GM20431 (cell line): ENCODE measurements around the gene APBB2.

Experiments used
- in situ Hi-C: fragments of 300-500 bp; cut with MseI, MboI; formaldehyde crosslinking; loops from one replicate; pipeline ENCODE4 v1.15.0; 2020; ENCODE audit warnings: low sequenced_read_pairs; ENCODE audit not compliant: unreplicated experiment

APBB2 gene

DNA sequence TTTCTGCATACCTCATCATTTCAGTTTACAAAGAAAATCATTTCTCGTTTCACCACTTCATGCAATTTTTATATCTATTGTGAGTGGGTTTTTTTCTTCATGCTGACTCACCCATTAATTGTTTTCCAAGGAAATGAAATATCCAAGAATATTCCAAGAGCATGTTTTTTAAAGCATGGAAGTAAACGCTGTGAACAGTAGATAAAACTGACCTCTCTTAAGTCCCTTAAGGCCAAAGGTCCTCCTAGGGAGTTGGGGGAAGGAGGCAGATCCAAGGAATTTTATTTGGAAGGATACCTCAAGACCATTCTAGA lies 2.6 kb upstream of the APBB2 start:
- in situ Hi-C loops: loop anchor here (10.0 kb wide), 1 partner anchor 232 kb away; no protein-coding TSS in a partner anchor

DNA sequence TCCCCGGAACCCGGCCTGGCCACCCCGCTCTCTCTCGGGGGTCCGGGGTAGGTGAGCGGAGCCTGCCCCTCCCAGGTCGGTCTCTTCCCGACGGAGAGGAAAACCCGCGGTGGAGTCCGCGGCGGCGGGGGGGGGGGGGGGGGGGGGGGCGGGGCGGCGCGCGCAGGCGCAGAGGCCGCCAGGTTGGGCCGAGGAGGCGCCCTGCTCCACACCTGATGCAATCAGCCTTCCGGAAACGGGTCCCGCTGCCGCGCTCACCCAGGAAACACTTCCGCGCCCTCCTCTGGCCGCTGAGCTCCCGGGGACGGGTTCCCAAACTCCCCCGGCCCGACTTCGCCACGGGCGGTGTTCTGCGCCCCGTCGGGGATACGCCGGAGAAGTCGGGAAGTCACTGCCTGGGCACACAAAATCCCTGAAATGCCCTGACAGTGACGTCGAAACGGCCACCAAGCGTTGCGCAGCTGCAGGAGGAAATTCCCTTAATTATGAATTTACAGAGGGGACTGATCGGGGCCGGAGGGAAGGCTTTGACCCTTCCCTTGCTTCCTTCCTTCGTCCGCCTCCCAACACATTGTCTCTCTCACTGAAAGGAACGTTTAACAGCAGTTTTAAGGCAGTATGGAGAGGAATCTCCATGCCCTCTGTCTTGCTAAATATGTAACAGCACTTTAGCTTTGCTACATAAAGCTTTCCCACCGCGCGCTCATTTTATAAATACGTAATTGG lies 2.1 kb upstream of the APBB2 start:
- in situ Hi-C loops: loop anchor here (10.0 kb wide), 1 partner anchor 232 kb away; no protein-coding TSS in a partner anchor

DNA sequence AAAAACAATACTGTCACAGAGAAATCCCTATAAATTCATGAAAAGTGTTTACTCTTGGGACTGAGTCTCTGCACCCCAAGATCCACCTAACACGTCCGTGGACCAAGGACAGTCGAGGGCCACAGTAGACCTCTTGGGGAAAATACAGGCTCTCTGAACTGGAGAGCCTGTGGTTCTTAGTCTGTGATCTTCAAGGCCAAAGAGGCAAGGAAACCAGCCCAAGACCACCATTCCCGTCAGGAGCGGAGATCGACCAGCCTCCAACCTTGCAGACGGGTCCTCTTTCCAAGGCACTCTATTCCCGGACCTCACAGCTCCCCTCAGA lies 1.6 kb upstream of the APBB2 start:
- in situ Hi-C loops: loop anchor here (10.0 kb wide), 1 partner anchor 231 kb away; no protein-coding TSS in a partner anchor

DNA sequence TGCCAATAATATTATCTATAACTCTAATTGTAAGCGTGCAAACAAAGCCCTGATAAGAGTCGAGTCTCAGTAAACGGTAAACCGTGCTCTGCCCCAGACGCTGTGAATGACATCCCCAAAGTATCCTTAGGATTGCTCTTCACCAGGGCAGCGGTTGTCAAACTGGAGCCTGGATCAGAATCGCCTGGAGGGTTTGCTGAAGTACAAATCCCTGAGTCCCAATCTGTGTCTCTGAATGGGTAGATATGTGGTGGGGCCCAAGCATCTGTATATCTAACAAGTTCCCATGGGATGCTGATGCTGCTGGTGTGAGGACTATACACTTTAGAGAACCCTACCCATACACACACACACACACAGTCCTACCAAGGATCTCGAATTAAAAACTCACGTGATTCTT lies 813 bp upstream of the APBB2 start:
- in situ Hi-C loops: loop anchor here (10.0 kb wide), 1 partner anchor 230 kb away; no protein-coding TSS in a partner anchor

DNA sequence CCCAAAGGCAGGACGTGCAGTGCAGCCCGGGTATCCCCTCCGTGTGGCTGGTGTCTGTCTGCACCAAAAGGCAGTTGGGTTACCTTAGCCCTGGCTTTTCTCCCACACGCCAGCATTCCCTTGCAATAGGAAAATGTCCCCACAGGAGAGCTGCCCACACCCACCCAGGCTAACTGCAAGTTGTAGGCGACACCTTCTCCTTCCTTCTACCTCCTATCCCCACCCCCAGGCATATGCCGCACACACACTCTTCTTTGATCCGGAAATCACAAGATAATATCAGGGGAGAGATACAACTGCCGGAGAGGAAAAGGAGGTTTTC lies 444 bp upstream of the APBB2 start:
- in situ Hi-C loops: loop anchor here (10.0 kb wide), 1 partner anchor 230 kb away; no protein-coding TSS in a partner anchor

DNA sequence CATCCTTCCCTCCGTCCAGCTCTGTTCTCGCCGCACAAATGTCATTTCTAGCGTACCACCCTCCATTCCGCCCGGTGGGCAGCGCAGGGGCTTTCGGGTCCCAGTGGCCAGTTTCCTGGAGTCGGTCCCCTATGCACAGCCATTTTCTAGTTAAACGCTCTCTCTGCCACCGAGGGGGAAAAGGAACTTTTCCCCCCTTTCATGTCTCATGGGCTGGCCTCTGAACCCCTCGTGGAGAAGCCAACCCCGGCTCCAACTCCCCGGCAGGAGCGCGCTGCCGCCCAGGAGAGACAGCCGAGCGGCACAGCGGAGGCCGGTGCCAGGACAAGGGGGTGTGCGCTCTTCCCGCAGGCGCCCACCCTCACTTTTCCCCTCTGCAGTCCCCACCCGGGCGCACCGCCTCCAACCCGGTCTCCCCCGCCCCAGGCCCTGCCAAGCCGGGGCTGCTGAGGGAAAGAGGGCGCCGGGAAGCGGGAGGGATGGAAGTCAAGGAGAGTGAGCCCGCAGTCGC lies 662 bp downstream of the APBB2 start:
- in situ Hi-C loops: loop anchor here (10.0 kb wide), 1 partner anchor 229 kb away; no protein-coding TSS in a partner anchor

DNA sequence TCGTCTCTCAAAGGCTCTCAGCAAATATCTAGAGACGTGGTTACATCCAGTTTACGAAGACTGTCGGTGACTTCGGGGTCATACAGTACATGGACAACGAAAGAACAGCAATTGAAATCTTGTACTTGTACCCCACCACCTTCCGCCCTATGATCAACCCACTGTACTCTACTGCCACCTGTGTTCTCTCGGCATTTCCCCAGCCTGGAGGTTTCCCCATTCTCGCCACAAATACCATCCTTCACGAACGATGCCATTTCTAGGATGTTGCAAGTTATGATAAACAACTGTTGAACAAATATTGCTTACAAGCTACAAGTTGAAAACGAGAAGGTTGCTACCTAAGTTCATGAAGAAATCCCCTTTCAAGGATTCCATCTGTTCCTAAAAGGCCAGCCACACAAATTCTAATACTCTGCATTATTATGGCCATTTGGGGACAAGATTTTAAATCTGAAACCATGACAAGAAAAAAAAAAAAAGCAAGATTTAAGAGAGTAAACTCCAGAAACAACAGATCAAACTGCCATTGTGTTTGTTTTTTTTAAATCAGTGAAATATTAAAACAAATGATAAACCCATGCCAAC lies 1.6 kb downstream of the APBB2 start:
- in situ Hi-C loops: loop anchor here (10.0 kb wide), 1 partner anchor 228 kb away; no protein-coding TSS in a partner anchor

DNA sequence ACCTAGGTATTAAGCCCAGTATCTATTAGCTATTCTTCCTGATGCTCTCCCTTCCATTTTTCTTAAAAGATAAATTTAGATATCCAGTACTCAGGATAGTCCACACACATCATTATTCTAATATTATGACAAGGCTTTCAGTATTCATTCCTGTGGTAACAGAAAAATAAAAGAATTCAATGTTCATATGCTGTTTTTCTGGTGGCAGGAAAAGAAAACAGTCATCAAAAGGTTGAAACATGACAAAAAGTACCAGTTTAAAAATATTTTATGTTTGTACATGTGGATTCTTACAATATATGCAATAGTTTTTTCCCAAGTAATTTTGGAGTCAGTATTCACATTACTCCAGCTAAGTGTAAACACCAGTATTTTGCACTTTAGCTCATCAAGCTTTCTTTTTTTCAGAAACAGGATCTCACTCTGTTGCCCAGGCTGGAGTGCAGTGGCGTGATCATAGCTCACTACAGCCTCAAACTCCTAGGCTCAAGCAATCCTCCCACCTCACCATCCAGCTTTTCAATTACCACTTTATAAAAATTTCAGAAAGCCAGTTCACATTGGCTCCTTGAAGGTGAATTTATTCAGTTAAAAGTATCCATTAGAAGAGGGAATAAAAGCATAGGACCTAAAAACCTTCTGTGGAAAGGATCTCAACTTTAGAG lies 2.3 kb downstream of the APBB2 start:
- in situ Hi-C loops: loop anchor here (10.0 kb wide), 1 partner anchor 227 kb away; no protein-coding TSS in a partner anchor

DNA sequence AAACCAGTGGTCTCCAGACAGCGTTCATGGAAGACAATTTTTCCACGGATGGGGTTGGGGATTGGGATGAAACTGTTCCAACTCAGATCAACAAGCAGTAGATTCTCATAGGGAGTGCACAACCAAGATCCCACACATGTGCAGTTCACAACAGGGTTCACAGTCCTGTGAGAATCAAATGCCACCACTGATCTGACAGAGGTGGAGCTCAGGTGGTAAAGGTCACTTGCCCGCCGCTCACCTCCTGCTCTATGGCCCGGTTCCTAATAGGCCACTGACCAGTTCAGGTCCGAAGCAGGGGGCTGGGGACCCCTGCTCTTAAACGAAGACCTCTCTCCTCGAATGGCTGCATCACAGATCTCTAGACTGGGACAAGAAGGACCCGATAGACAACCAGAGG lies 4.4 kb downstream of the APBB2 start:
- in situ Hi-C loops: loop anchor here (10.0 kb wide), 1 partner anchor 225 kb away; no protein-coding TSS in a partner anchor

DNA sequence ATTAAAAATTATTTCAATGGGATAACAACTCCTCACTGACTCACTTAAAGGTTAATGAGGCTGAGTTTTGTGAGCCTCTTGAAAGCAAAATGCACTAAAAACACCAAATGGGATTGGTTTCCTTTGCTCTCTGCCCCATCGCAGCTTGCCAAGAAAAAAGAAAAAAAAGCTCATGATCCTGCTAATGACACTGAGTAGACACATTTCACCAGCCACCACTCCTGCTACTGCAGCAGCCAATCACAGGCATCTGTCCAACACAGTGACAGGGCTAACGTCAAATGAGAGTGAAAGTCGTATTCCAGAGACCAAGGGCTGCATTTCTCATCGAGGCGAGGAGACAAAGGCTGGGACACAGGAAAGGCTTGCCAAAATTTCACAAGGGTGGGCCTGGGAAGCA lies 5.2 kb downstream of the APBB2 start:
- in situ Hi-C loops: no loop called here

DNA sequence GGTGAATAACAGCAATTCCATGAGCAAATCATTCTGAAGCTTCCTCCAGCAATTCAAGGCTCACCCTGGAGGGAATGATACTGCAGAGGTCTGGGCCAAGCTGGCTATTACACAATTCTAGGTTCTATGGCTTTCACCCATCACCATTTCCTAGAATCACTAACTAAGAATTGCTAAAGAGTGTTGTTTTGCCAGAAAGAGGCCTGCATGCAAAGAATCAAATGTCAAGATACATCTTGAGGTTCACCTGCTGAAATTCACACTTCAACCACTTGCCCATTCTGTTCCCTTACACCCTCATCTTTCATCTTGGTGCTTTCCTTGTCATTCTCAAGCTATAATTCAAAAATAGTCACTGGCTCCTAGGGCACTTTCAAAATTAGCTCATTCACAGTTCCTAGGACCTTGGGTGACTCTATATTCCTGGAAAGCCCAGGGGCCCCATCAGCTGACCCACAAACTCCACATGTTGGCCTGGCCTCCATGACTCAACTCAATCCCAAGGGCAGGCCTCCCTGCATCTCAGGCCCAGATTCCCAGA lies 7.0 kb downstream of the APBB2 start:
- in situ Hi-C loops: no loop called here

DNA sequence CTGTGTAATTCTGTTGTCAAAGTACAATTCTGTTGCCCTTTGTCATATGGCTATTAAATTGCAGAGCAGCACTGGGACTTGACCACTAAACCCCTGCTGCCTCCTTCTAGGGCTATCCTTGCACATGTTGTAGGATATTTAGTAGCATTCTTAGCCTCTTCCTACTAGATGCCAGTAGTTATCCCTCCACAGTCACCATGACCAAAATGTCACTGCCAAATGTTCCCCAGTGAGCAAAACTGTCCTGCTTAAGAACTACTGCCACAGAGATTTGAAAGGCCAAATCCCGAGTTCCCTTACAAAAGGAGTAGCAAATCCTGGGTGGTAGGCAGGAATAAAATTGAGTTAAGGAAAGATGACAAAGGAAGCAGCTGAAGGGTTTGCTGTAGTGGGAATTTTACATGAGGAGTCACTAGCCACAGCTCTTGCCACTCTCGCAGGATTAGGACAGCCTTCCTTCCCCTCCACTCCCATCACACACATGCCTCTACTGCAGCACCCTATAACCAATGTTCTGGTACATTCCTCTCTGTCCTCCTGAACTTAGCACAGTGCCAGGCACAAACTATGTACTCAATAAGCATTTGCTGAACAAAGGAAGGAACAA lies 8.4 kb downstream of the APBB2 start:
- in situ Hi-C loops: no loop called here

DNA sequence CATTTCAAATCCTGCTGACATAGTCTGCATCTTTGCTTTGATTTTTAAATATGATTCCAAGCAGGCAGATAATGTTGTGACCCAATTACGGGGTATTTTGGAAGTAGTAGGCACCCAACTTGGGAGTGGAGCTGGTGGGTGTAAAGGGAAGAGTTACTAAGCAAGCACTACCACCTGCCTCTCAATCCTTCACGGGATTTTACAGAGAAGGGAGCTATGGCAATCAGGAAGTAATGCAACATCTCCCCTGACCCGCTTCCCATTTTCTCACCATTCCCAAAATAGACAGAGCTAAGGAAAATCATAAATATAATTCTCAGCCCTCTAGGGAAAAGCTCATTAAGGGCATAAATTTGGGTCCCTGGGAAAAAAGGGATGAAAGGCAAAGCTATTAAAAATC lies 9.2 kb downstream of the APBB2 start:
- in situ Hi-C loops: no loop called here

DNA sequence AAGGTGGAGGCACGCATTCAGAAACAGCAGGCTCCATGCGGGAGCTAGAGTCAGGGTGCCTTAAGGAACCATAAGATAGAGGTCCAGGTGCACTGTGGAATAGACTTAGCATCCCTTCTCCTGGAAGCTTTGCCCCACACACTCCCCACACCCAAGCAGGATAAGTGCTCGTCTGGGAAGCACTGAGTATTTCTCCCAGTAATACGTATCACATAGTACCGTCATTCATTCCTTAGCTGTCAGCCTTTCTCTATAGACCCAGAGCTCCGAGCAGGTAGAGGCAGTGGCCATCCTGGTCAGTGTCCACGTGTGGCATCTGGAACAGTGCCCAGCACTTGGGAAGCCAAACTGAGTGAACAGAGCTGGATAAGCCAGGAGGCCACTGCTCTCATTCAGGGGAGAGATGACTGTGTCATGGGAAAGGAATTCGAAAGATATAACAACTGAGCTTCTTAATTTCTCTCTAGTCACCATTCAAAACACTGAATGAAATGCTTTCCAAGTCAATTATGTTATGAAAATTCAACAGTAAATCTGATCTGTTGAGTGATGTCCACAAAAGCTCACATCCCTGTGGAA lies 9.9 kb downstream of the APBB2 start:
- in situ Hi-C loops: no loop called here

DNA sequence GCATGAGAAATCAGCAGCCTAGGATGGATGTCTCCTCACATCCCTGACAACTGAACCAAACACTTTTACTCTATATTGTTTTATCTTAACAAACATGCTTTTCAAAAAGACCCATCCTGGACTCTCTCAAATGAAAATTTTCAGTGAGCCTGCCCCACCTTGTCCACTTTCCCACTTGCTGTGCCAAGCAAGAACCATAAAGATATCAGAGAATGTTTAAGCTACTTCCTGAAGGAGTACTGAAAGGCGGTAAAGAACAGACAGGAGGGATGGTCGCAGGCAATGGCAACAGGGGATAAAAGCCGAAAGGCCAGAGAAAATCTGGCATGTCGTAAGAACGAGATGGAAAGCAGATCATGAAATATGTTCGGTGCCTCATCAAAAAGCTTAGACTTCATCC lies 10.5 kb downstream of the APBB2 start:
- in situ Hi-C loops: no loop called here

DNA sequence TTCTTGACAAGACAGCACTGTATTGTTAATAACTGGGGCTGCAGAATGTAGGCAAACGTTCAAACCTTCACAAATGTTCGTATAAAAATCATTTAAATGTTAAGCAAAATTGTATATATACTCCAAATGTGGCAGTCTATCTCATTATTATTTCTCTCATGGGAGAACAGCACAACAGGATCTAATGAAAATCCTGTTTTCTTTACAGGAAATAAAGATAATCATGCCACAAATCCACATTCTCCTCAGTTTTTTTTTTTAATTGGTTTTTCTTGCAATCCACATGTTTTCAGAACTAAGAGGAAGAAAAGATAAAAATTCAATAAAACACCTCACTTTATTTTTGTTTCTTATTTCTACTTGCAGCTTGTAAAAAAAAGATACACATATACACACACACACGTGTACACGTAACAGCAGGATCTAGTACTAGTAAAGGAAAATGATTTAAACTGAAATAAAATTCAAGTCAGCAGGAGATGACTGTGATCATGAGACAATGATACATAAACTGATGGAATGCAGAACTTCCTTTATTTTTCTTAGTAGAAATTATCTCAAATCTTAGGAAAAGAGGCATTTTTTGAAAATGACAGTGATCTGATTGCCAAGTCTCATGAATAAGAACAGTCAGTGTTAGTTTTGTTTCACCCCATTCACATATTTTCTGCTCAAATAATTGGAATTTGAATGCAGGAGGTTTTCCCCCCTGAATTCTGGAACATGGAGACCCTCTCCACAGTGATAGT lies 11.3 kb downstream of the APBB2 start:
- in situ Hi-C loops: no loop called here

DNA sequence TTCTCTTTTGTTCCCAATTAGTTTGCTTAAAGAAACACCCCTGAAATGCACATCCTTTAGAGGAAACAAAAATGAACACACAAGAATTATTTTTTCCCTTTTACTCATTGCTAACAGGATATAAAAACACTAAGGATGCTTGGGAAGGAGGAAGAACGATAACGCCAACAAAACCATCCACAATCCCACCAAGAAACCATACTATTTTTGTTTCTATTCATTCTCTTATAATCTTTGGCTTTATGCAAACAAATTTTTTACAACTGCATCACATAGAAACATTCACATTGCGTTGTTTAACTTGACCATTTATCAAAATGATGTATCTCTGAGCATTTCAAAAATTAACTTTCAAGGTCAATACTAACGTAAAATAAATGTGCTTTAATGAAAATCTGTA lies 12.0 kb downstream of the APBB2 start:
- in situ Hi-C loops: no loop called here

DNA sequence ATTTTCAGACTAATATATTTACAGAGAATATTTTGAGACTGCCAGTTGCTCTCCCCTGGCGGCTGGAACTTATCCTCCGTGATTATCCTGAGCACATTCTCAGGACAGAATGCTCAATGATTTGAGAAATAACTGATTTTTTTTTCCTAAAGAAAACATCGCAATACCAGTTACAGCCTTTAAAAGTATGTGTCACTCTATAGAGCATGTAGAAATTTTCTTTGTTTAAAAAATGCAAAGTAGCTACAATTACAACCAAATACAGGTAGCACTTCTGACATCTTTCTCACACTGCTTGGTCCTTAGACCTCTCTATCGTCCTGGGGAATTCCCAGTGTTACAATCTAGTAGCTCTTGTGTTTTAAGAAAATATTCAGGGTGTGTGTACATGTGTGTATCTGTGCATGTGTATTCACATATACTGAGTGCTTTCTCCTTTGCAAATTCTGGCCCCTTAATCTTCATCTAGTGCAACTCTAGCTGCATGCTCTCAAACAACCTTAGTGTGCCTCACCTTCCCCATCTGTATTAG lies 13.8 kb downstream of the APBB2 start:
- in situ Hi-C loops: no loop called here

DNA sequence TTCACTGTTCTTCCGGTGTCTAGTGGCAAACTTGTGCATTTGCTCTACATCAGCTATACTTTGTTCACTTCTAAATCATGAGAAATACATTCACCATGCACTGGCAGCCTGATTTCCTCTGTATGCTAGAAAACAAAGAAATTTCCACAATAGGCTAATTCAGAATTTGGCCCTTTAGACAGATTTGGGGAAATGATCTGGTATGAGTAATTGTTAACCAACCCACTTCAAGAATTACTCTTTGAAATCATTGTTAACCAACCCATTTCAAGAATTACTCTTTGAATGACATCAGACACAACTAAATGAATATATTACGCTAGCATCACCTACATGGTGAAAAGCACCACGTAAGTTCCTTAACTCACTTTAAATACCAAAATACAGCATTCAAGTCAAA lies 14.6 kb downstream of the APBB2 start:
- in situ Hi-C loops: no loop called here
